Stimulated activated CD8-positive, alpha-beta memory T cell treated with anti-CD3 and anti-CD28 coated beads, Interleukin-4, amount 100 ng/mL, for 24 hours (primary cell): Measurements from ENCODE around the gene SUGT1.
"Not testable (repeated sequence)": the region's sequence is repeated elsewhere in the genome, so short reads cannot be mapped to it uniquely, and the experiment has no call there.

ENCODE experiments used
- DNase-seq: peaks from one replicate; pipeline ENCODE4 v3.0.0-alpha.2; 2020; ENCODE audit warnings: low read depth

The SUGT1 gene

GRCh38 chr13:52669677-52670076, 17.0 kb downstream of the SUGT1 start:
- no peak for DNase-seq

GRCh38 chr13:52670726-52671125, 18.1 kb downstream of the SUGT1 start:
- DNase-seq = no peak

GRCh38 chr13:52673465-52673864, 20.8 kb downstream of the SUGT1 start:
- DNase-seq = no peak

- no peak for DNase-seq
Measured at GRCh38 chr13:52677823-52678222, 25.2 kb downstream of the SUGT1 start.

GRCh38 chr13:52685806-52686205, 33.2 kb downstream of the SUGT1 start:
- DNase-seq = not testable (repeated sequence)

- DNase-seq = no peak
Measured at GRCh38 chr13:52686376-52686775, 33.7 kb downstream of the SUGT1 start.

GRCh38 chr13:52695856-52696255, 43.2 kb downstream of the SUGT1 start:
- DNase-seq = no peak

- no peak for DNase-seq
Measured at GRCh38 chr13:52696566-52696965, 43.9 kb downstream of the SUGT1 start.

- no peak for DNase-seq
Measured at GRCh38 chr13:52701728-52702465, 49.3 kb downstream of the SUGT1 start.

GRCh38 chr13:52703482-52703881, 50.8 kb downstream of the SUGT1 start:
- no peak for DNase-seq

- no peak for DNase-seq
Measured at GRCh38 chr13:52706081-52706480, 53.4 kb downstream of the SUGT1 start.

GRCh38 chr13:52707375-52707774, 54.7 kb downstream of the SUGT1 start:
- no peak for DNase-seq

GRCh38 chr13:52708266-52708665, 55.6 kb downstream of the SUGT1 start:
- DNase-seq = not testable (repeated sequence)

- no peak for DNase-seq
Measured at GRCh38 chr13:52711286-52711685, 58.6 kb downstream of the SUGT1 start.

- no peak for DNase-seq
Measured at GRCh38 chr13:52712385-52712784, 59.7 kb downstream of the SUGT1 start.

GRCh38 chr13:52713894-52714293, 61.3 kb downstream of the SUGT1 start:
- DNase-seq = no peak

- DNase-seq = not testable (repeated sequence)
Measured at GRCh38 chr13:52720904-52721303, 68.3 kb downstream of the SUGT1 start.

GRCh38 chr13:52721356-52721755, 68.7 kb downstream of the SUGT1 start:
- not testable (repeated sequence) for DNase-seq

GRCh38 chr13:52723181-52723580, 70.5 kb downstream of the SUGT1 start:
- DNase-seq = no peak

GRCh38 chr13:52725302-52725701, 72.7 kb downstream of the SUGT1 start:
- no peak for DNase-seq

- DNase-seq = no peak
Measured at GRCh38 chr13:52726258-52726657, 73.6 kb downstream of the SUGT1 start.

- DNase-seq = no peak
Measured at GRCh38 chr13:52734075-52734623, 81.5 kb downstream of the SUGT1 start.

- DNase-seq = no peak
Measured at GRCh38 chr13:52736891-52737290, 84.3 kb downstream of the SUGT1 start.

- no peak for DNase-seq
Measured at GRCh38 chr13:52737451-52737850, 84.8 kb downstream of the SUGT1 start.
